ENCODE results near the gene CCDC8. TPM values are rescaled to one million over a fixed set of nuclear protein-coding genes. Genes with fewer than 3 reads are reported as not detected.

The CCDC8 gene
- total RNA-seq (2022) (not detected in 2 replicates), Bru-seq, nascent RNA (not detected), BruChase-seq, experiment 1, labeled RNA remaining after a 6-hour chase (not detected), BruChase-seq, experiment 2, labeled RNA remaining after a 2-hour chase (not detected)
- long read RNA-seq, result 0 reads

- H3K4me1 Mint-ChIP-seq (ENCODE audit: low read depth, unreplicated experiment), result peaks cover 10% of the 10 kb centered on the region
- no TSS peak for BruUV-seq (replicated peaks)
- no peaks in the 10 kb centered on the region for H3K9me3 Mint-ChIP-seq (ENCODE audit: low read depth, unreplicated experiment)
- no peak for DNase-seq
- no peaks in the 10 kb centered on the region for H3K36me3 Mint-ChIP-seq (ENCODE audit: insufficient read depth, unreplicated experiment)
- CTCF ChIA-PET, result no interaction called here
- H3K4me3 Mint-ChIP-seq (ENCODE audit: low read depth, unreplicated experiment), result no peak within 1 kb of the TSS
- peaks cover 79% of the 10 kb centered on the region for H3K27me3 Mint-ChIP-seq (ENCODE audit: unreplicated experiment)
- TF ChIP-seq CTCF (IDR thresholded peaks at IDR 0.05; ENCODE audit: unreplicated experiment), result no peak
- intact Hi-C loops (cut with micrococcal nuclease; ENCODE audit: unreplicated experiment), result no loop called here
- H3K27ac Mint-ChIP-seq (ENCODE audit: unreplicated experiment), result no peak within 1 kb of the TSS
Observed at GRCh38 chr19:46413262-46414031, at the start of gene CCDC8. Gene CCDC8 (minus strand): TSS chr19:46413564. CDS start chr19:46412810, 754 bp downstream.

GRCh38 chr19:46461537-46461936, 48.2 kb upstream of the CCDC8 start:
- CTCF ChIA-PET, result interaction anchor here (0.7 kb wide), 2 partner anchors 224 to 384 kb away, joined by 3 to 7 read pairs; no protein-coding TSS in a partner anchor
- no peak for DNase-seq
- no peak overlapping the region for H3K4me3 Mint-ChIP-seq (ENCODE audit: low read depth, unreplicated experiment)

GRCh38 chr19:46460981-46461380, 47.6 kb upstream of the CCDC8 start:
- no peaks in the 10 kb centered on the region for H3K9me3 Mint-ChIP-seq (ENCODE audit: low read depth, unreplicated experiment)
- H3K27me3 Mint-ChIP-seq (ENCODE audit: unreplicated experiment), result peaks cover 58% of the 10 kb centered on the region
- BruUV-seq (replicated peaks), result no TSS peak
- no peak overlapping the region for H3K4me3 Mint-ChIP-seq (ENCODE audit: low read depth, unreplicated experiment)
- CTCF ChIA-PET, result interaction anchor here (0.7 kb wide), 2 partner anchors 224 to 384 kb away, joined by 3 to 7 read pairs; no protein-coding TSS in a partner anchor
- TF ChIP-seq CTCF (IDR thresholded peaks at IDR 0.05; ENCODE audit: unreplicated experiment), result no peak
- no peak overlapping the region for H3K27ac Mint-ChIP-seq (ENCODE audit: unreplicated experiment)
- DNase-seq, result no peak
- H3K4me1 Mint-ChIP-seq (ENCODE audit: low read depth, unreplicated experiment), result no peaks in the 10 kb centered on the region
- intact Hi-C loops (cut with micrococcal nuclease; ENCODE audit: unreplicated experiment), result no loop called here
- H3K36me3 Mint-ChIP-seq (ENCODE audit: insufficient read depth, unreplicated experiment), result no peaks in the 10 kb centered on the region

More at GRCh38 chr19:46461537-46461936, 48.2 kb upstream of the CCDC8 start:
- peaks cover 58% of the 10 kb centered on the region for H3K27me3 Mint-ChIP-seq (ENCODE audit: unreplicated experiment)
- H3K36me3 Mint-ChIP-seq (ENCODE audit: insufficient read depth, unreplicated experiment), result no peaks in the 10 kb centered on the region
- no peaks in the 10 kb centered on the region for H3K4me1 Mint-ChIP-seq (ENCODE audit: low read depth, unreplicated experiment)
- no peak overlapping the region for H3K27ac Mint-ChIP-seq (ENCODE audit: unreplicated experiment)
- no peak for TF ChIP-seq CTCF (IDR thresholded peaks at IDR 0.05; ENCODE audit: unreplicated experiment)
- H3K9me3 Mint-ChIP-seq (ENCODE audit: low read depth, unreplicated experiment), result no peaks in the 10 kb centered on the region
- BruUV-seq (replicated peaks), result no TSS peak
- intact Hi-C loops (cut with micrococcal nuclease; ENCODE audit: unreplicated experiment), result no loop called here

- CTCF ChIA-PET, result interaction anchor here (0.6 kb wide), 1 partner anchor 15 kb away, joined by 3 read pairs; no protein-coding TSS in a partner anchor
- H3K4me1 Mint-ChIP-seq (ENCODE audit: low read depth, unreplicated experiment), result no peaks in the 10 kb centered on the region
- H3K9me3 Mint-ChIP-seq (ENCODE audit: low read depth, unreplicated experiment), result no peaks in the 10 kb centered on the region
- no TSS peak for BruUV-seq (replicated peaks)
- TF ChIP-seq CTCF (IDR thresholded peaks at IDR 0.05; ENCODE audit: unreplicated experiment), result no peak
- peaks cover 58% of the 10 kb centered on the region for H3K27me3 Mint-ChIP-seq (ENCODE audit: unreplicated experiment)
- no peak overlapping the region for H3K27ac Mint-ChIP-seq (ENCODE audit: unreplicated experiment)
- H3K4me3 Mint-ChIP-seq (ENCODE audit: low read depth, unreplicated experiment), result no peak overlapping the region
- no peaks in the 10 kb centered on the region for H3K36me3 Mint-ChIP-seq (ENCODE audit: insufficient read depth, unreplicated experiment)
- intact Hi-C loops (cut with micrococcal nuclease; ENCODE audit: unreplicated experiment), result no loop called here
- DNase-seq, result no peak
Observed at GRCh38 chr19:46460055-46460454, 46.7 kb upstream of the CCDC8 start.

Measured in Calu3 (cell line).